HG03066 (cell line): Measurements from ENCODE around the gene WSCD2.
"Not testable (repeated sequence)": the region's sequence is repeated elsewhere in the genome, so short reads cannot be mapped to it uniquely, and the experiment has no call there.

Experiments used
- ATAC-seq: cut with Tn5 transposase; IDR thresholded peaks from one replicate; pipeline ENCODE4 v1.9.1; 2021; ENCODE audit warnings: low read depth; ENCODE audit not compliant: unreplicated experiment

WSCD2 gene

GRCh38 chr12:108190529-108190928 is 61.4 kb downstream of the WSCD2 start:
- no peak for ATAC-seq

DNA sequence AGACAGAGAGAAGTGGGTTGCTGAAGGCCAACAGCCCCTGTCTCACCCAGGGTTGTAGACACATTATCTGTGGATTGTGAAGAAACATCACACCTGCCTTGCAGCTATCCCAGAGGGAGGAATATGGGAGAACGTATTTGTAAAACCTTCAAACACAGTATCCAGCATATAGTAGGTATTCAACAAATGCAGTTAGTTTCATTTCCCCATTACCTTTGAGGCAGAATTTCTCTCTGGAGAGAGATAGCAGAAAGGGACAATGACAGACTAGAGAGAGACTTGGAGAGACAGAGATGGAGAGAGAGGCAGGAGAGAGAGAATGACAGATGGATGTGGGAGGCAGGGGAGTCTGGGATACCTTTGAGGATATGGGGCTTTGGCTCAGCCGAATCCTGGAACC is 62.0 kb downstream of the WSCD2 start:
- no peak for ATAC-seq

DNA sequence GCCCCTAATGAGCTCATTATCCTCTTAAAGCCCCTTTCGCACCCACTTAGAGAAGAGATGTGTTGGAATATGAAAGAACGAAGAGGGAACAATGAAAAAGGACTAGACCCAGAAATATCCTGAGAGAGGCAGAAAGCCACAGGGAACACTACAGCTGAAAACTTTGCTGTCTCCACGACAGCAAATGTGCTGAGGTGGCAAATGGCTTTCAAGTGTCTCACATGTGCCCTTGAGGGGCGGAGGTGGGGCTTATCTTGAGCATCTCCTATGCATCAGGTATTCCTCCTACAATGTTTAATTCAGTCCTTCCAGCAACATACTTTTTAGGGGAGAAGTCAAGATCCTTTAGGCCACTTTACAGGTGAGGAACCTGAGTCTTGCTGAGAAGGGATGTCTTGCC is 62.9 kb downstream of the WSCD2 start:
- ATAC-seq, result no peak

GRCh38 chr12:108193493-108193892 is 64.4 kb downstream of the WSCD2 start:
- ATAC-seq, result no peak

DNA sequence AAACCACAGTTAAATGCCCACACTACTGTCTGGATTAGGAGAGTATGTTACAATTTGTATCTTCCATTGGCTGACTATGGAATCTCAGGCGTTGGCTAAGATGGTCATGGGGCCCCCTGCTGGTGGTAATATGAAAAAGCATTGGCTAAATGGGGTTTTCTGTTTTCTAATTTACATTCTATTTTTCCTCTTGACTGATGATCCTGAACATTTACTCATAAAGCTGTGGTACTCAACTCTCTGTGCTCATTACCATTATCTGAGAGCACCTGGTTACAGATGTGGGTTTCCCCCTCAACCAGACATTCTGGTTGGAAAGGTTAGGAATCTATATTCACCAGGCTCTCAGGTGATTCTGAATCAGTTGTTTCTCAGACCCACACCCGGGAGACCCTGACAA is 64.8 kb downstream of the WSCD2 start:
- no peak for ATAC-seq

DNA sequence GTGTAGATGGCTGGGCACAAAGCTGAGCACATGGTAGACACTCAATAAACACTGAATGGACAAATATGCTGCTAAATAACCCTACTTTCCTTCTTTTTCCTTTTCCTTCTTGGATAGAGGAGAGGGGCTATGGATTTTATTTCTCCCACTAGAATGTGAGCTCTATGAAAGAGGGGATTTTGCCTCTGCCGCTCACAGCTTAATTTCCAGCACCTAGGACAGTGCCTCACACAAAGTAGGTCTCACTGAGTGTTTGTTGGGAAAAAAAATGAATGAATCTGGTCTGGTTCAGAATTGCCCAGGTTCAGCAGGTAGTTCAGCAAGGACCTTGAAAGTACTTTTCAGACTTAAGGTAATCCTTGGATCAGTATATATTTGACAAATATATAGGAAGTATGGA is 65.5 kb downstream of the WSCD2 start:
- ATAC-seq, result no peak

DNA sequence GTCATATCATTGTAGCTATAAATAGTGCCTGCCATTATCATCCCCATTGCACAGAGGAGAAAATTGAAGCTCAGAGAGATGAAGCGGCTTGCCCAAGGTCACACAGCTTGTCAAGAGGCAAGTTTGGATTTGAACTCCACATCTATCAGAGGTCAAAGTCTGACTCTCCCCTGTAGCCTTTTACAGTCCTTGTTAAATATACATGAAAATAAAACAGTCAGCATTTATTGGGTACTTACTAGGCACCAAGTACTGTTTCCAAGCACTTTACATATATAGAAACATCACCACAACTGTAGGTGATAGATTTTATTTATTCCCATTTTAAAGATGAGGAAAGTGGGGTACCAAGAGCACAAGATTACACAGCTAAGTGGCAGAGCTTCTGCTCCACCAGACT is 67.2 kb downstream of the WSCD2 start:
- no peak for ATAC-seq

- ATAC-seq, result no peak
Measured at GRCh38 chr12:108196921-108197320, 67.8 kb downstream of the WSCD2 start.

GRCh38 chr12:108198043-108198442 is 69.0 kb downstream of the WSCD2 start:
- no peak for ATAC-seq

DNA sequence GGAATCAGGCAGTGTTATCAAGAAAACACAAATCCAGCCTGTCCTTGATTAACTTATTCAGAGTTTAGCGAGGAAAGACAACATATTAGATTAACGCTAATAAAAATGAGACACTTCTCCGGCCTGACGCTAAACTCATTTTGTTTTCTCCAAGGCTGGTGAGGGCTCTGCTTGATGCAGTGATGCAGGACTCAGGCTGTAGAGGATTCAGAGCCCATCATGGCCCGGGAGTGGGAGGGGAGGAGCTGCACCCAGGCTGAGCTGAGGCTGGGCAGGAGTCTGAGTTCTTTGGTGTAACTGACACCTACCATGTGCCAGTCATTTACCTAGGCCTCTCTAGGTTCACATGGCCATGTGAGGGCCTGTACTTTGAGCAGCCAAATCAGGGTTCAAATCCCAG is 70.0 kb downstream of the WSCD2 start:
- ATAC-seq, result no peak

DNA sequence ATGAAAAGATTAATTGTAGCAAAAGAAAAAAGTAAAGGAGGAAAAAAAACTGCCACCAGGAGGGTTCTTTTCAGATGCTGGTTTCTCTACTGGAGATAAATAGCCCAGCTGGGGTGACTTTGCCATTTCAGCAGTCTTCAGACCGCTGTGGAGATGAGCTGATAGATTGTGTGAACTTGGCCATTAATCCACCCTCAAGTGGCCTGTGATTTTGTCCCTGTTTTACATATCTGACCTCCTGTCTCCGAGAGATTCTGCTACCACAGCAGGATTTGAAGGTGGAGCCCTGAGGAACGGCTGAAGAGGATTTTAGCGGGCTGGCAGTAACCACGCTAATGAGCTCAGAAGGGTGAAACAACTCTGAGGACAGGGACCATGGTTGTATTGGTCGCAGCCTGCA is 72.7 kb downstream of the WSCD2 start:
- no peak for ATAC-seq

- no peak for ATAC-seq
Measured at GRCh38 chr12:108204117-108204987, 75.3 kb downstream of the WSCD2 start.

GRCh38 chr12:108205864-108206263 is 76.8 kb downstream of the WSCD2 start:
- no peak for ATAC-seq

DNA sequence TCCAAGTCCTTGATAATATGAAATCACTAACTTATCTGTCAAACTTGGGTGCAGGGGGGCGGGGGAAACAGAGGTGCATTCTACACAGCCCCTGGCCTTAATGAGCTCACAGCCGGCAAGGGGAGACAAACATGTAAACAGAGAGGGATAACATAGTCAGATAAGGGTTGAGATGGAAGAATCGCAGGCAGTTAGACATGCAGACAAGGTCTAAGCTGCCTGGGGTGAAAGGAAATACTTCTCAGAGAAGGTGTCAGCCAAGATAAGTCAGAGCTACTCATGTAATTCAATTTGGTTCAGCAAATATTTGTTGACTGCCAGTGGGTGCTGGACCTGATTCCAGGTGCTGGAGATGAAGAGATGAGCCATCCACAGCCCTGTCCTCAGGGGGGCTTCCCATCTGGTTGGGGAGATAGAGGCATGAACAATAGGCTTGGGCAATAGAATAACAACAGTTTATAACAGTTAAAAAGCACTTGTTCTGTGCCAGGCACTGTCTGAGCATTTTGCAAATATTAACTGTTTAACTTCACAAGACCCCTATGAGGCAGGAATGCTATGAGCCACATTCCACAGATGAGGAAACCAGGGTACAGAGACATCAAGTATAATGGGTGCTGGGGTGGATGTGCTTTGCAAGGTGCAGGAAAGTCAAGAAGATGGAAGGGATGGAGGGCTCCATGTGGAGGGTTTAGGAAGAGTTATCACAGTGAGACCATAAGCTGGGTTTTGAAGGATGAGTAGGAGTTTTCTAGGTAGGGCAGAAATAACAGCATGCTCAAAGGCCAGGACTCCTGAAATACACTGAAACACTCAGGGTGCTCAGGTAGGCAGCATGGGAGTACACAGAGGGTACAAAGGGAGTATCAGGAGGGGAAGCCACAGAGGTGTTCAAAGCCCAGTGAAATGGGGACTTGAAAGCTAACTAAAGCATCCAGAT is 79.0 kb downstream of the WSCD2 start:
- ATAC-seq, result no peak

DNA sequence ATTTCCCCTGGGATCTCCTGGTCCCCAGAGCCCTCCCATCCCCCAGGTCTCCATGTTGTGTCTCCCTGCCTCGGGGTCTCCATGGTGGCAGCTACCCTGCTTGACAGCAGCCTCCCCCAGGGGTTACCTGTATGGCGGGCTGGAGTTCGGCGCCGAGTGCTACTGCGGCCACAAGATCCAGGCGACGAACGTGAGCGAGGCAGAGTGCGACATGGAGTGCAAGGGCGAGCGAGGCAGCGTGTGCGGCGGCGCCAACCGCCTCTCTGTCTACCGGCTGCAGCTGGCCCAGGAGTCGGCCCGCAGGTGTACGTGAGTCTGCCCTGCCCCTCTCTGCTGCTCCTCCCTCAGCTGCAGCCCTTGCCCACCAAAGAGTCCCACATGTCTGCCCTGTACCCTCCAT is 80.9 kb downstream of the WSCD2 start:
- no peak for ATAC-seq

GRCh38 chr12:108211157-108211556 is 82.1 kb downstream of the WSCD2 start:
- ATAC-seq, result no peak

- ATAC-seq, result no peak
Measured at GRCh38 chr12:108213871-108214445, 84.9 kb downstream of the WSCD2 start.

- ATAC-seq, result no peak
Measured at GRCh38 chr12:108214486-108214885, 85.4 kb downstream of the WSCD2 start.

DNA sequence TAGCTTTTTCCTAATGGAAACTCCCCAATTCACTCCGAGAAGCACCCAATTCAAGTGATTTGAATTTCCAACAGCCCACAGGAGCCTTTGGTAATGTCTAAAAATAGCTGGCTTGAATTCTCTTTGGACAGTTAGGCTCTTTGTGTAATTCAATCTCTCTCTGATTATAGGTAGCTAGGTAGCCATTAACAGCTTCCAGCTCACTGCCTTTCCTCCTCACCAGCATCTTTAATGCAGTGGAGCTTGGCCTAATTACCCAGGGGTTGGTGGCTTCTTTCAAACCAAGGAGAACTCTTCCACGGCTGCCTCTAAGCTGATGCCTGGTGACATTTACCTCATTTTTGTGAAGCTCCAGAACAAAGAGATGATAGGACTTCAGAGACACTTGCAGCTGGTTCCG is 86.4 kb downstream of the WSCD2 start:
- no peak for ATAC-seq

GRCh38 chr12:108218921-108219320 is 89.8 kb downstream of the WSCD2 start:
- ATAC-seq, result no peak

DNA sequence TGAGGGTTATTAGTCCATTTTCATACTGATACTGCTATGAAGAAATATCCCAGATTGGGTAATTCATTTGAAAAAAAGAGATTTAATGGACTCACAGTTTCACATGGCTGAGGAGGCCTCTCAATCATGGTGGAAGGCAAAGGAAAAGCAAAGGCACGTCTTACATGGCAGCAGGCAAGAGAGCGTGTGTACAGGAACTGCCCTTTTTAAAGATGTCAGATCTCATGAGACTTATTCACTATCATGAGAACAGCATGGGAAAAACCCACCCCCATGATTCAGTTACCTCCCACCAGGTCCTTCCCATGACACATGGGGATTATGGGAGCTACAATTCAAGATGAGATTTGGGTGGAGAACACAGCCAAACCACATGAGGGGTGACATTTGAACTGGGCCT is 96.0 kb downstream of the WSCD2 start:
- ATAC-seq, result not testable (repeated sequence)
